Right atrium auricular region (tissue), 2 donors: Measurements from ENCODE around the gene GRB2. TPM values are rescaled to one million over a fixed set of nuclear protein-coding genes. Genes with fewer than 3 reads are reported as not detected.
"Not testable (repeated sequence)": the region's sequence is repeated elsewhere in the genome, so short reads cannot be mapped to it uniquely, and the experiment has no call there.

Experiments
- DNase-seq: peaks from one replicate; pipeline ENCODE4 v3.0.0-alpha.2; 2019; ENCODE audit warnings: low spot score
- H3K27ac ChIP-seq, 2 donors: fragments of 200-600 bp; sonication (generic); 1 replicate in 1 of 2; 2 replicates in 1 of 2; pipeline ENCODE4 v1.5.1; 2016 to 2019
- H3K27me3 ChIP-seq, 2 donors: fragments of 200-600 bp; sonication (generic); one replicate each; pipeline versions ENCODE4 v1.5.1 to v1.6.0; 2017 to 2019
- H3K36me3 ChIP-seq: fragments of 200-600 bp; sonication (generic); one replicate; pipeline ENCODE4 v1.5.1; 2016
- H3K4me1 ChIP-seq, 2 donors: fragments of 200-600 bp; sonication (generic); one replicate each; pipeline versions ENCODE4 v1.5.1 to v1.6.0; 2017 to 2019
- H3K4me3 ChIP-seq, 2 donors: fragments of 200-600 bp; sonication (generic); 1 replicate in 1 of 2; 2 replicates in 1 of 2; pipeline ENCODE4 v1.5.1; 2017 to 2019; ENCODE audit warnings: mild to moderate bottlenecking in 1 of 2, moderate library complexity in 1 of 2
- H3K9me3 ChIP-seq, 2 donors: fragments of 200-600 bp; sonication (generic); one replicate each; pipeline ENCODE4 v1.5.1; 2019
- total RNA-seq, 2 donors: library from RNA; depleted of rRNA; stranded (reverse); fragments of >200 nt; gene quantifications; one replicate each; pipeline ENCODE4 v1.1.0, GENCODE V29; 2016
- TF ChIP-seq, protein P1 (sequence below), 2 donors: fragments of 200-600 bp; sonication (generic); IDR thresholded peaks; one replicate each; pipeline ENCODE4 v1.5.1; 2019; ENCODE audit warnings: antibody characterized with exemption in 2 of 2

Gene GRB2
- total RNA-seq, 2 donors from 2014 or later: 80.8 to 112 TPM

DNA sequence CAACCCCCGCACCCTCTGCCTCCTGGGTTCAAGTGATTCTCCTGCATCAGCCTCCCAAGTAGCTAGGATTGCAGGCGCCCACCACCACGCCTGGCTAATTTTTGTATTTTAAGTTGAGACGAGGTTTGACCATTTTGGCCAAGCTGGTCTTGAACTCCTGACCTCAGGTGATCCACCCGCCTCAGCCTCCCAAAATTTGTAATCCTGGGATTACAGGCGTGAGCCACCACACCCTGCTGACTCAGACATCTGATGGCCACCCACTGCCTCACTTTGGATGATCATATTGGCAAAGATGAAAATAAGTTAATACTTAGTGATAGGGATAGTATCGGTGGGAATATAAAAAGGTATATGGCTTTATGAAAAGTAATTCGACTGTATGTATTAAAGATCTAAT is 55.9 kb downstream of the GRB2 start:
- Histone ChIP-seq H3K4me3 (no peak overlapping the region), H3K27me3 (no peaks in the 10 kb centered on the region), H3K9me3 (no peaks in the 10 kb centered on the region), H3K4me1 (peaks cover 0 to 42% of the 10 kb centered on the region in 2 donors), H3K36me3 (no peaks in the 10 kb centered on the region), H3K27ac (no peak overlapping the region)
- no peak for DNase-seq
- TF ChIP-seq, protein P1, sequence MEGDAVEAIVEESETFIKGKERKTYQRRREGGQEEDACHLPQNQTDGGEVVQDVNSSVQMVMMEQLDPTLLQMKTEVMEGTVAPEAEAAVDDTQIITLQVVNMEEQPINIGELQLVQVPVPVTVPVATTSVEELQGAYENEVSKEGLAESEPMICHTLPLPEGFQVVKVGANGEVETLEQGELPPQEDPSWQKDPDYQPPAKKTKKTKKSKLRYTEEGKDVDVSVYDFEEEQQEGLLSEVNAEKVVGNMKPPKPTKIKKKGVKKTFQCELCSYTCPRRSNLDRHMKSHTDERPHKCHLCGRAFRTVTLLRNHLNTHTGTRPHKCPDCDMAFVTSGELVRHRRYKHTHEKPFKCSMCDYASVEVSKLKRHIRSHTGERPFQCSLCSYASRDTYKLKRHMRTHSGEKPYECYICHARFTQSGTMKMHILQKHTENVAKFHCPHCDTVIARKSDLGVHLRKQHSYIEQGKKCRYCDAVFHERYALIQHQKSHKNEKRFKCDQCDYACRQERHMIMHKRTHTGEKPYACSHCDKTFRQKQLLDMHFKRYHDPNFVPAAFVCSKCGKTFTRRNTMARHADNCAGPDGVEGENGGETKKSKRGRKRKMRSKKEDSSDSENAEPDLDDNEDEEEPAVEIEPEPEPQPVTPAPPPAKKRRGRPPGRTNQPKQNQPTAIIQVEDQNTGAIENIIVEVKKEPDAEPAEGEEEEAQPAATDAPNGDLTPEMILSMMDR (IDR thresholded peaks at IDR 0.05): no peak

DNA sequence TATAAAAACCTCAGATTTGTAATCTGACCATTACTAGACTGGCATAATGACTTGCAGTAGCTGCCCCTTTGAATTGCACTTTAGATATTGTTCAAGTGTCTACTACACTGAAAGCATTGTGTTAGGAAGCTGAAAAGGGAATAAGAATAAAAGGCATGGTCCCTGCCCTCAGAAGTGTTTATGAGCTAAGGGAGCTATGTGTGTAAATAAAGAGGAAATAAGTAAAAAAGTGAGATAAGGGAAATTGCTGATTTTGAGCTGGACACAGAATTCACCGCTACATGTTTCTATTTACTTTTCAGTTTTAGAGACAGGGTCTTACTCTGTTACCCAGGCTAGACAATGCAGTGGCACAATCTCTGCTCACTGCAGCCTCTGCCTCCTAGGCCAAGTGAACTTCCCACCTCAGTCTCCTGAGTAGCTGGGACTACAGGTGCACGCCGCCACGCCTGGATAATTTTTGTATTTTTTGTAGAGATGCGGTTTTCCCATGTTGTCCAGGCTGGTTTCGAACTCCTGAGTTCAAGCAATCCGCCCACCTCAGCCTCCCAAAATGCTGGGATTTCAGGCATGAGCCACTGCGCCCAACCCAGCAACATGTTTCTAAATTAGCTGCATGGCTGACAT is 57.0 kb downstream of the GRB2 start:
- Histone ChIP-seq H3K4me3 (no peak overlapping the region), H3K9me3 (no peaks in the 10 kb centered on the region), H3K27me3 (no peaks in the 10 kb centered on the region), H3K36me3 (no peaks in the 10 kb centered on the region), H3K27ac (no peak overlapping the region), H3K4me1 (peaks cover 0 to 51% of the 10 kb centered on the region in 2 donors)
- TF ChIP-seq, protein P1 (IDR thresholded peaks at IDR 0.05): no peak
- DNase-seq: no peak

DNA sequence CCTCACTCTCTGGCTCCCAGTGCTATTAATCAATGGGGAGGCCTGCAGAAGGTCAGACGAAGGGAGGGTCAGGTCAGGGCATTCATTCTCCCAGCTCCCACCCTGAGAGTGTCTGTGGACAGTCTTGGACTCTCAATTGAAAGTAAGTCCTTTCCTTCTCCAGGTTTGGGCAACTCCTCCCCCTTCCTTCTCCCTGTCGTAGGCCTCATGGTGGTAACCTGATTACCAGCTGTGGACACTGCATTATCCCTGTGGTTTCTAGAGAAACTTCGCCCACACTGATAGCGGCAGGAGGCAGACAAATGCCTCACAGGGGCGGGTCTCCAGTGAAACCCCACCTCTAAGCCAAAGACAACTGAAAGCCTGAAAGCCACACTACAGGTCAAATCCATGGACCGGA is 58.6 kb downstream of the GRB2 start:
- Histone ChIP-seq H3K27ac (no peak overlapping the region), H3K36me3 (no peaks in the 10 kb centered on the region), H3K4me1 (peaks cover 0 to 60% of the 10 kb centered on the region in 2 donors), H3K9me3 (no peaks in the 10 kb centered on the region), H3K4me3 (no peak overlapping the region), H3K27me3 (no peaks in the 10 kb centered on the region)
- TF ChIP-seq, protein P1 (IDR thresholded peaks at IDR 0.05): no peak
- DNase-seq: no peak

DNA sequence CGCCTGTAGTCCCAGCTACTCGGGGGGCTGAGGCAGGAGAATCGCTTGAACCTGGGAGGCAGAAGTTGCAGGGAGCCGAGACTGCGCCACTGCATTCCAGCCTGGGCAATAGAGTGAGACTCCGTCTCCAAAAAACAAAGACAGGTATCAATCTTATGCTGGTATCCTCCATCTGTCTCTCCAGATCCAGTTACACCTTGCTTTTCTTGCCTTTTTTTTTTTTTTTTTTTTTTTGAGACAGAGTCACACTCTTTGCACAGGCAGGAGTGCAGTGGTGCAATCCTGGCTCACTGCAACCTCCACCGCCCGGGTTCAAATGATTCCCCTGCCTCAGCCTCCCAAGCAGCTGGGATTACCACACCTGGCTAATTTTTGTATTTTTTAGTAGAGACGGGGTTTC is 59.1 kb downstream of the GRB2 start:
- not testable (repeated sequence) for H3K36me3 ChIP-seq, DNase-seq, H3K27me3 ChIP-seq, H3K9me3 ChIP-seq, H3K27ac ChIP-seq, H3K4me3 ChIP-seq
- peaks cover 0 to 56% of the 10 kb centered on the region in 2 donors for H3K4me1 ChIP-seq

DNA sequence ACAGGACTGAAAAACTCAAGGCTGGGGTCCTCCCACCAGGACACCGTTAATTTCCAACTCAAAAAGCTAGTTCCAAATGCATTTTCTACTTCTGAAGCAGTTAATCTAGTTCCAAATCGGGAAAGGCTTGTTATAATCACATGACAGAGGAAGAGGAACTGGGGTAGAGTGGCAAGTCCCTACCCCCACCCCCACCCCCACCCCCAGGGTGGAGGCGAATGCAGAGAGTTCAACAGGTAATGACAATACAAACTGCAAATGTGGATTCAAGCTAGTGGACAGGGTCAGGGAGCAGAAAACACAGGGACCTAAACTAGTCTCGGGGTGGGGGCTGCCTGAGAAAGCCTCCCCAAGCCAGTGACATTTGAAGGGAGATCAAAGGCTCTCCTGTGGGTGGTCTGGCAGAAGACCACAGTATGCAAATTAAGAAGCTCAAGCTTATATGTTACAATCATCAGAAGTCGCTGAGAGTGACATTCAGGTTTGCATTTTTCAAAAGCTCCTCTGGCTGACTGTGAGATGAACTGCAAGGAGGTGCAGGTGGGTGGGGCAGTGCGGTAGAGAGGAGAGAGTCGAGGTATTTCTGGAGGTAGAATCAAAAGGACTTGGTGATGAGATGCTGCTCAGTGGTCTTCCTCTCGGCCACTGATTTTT is 59.8 kb downstream of the GRB2 start:
- H3K9me3 ChIP-seq: no peaks in the 10 kb centered on the region
- no peaks in the 10 kb centered on the region for H3K36me3 ChIP-seq
- no peak for DNase-seq
- TF ChIP-seq, protein P1 (IDR thresholded peaks at IDR 0.05): no peak
- no peaks in the 10 kb centered on the region for H3K27me3 ChIP-seq
- H3K4me3 ChIP-seq: no peak overlapping the region
- no peak overlapping the region for H3K27ac ChIP-seq
- peaks cover 0 to 53% of the 10 kb centered on the region in 2 donors for H3K4me1 ChIP-seq

DNA sequence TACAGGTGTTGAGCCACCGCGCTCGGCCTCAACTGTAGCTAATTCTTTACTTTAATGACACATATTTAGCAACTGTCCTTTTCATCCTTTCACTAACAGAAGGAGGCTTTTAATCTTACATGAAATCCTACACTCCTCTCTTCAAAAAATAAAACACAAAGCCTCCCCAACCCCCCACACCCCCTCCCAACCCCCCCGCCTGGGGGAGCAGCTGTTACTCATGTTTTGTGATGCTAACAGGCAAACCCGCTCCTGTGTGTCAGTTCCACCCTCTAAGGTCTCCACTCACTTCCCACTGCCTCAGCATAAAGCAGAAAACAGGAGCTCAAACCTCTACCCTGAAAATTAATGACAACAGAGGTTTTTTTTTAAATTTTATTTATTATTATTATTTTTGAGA is 60.8 kb downstream of the GRB2 start:
- Histone ChIP-seq H3K4me3 (no peak overlapping the region), H3K27me3 (no peaks in the 10 kb centered on the region), H3K9me3 (no peaks in the 10 kb centered on the region), H3K36me3 (no peaks in the 10 kb centered on the region), H3K4me1 (peaks cover 0 to 53% of the 10 kb centered on the region in 2 donors), H3K27ac (no peak overlapping the region)
- TF ChIP-seq, protein P1 (IDR thresholded peaks at IDR 0.05): no peak
- no peak for DNase-seq
